Muscle of leg (tissue), 11 donors: Measurements from ENCODE around the gene URB2. TPM values are rescaled to one million over a fixed set of nuclear protein-coding genes. Genes with fewer than 3 reads are reported as not detected.
"Not testable (repeated sequence)": the region's sequence is repeated elsewhere in the genome, so short reads cannot be mapped to it uniquely, and the experiment has no call there.

Experiments
- DNase-seq: peaks from one replicate; pipeline ENCODE4 v3.0.0; 2013
- H3K27ac ChIP-seq: one replicate; pipeline ENCODE4 v1.5.1; 2013; ENCODE audit warnings: mild to moderate bottlenecking, low read length, control low read depth
- H3K27me3 ChIP-seq: one replicate; pipeline ENCODE4 v1.6.1; 2013; ENCODE audit warnings: low read length; ENCODE audit not compliant: control insufficient read depth, insufficient read depth
- H3K36me3 ChIP-seq: one replicate; pipeline ENCODE4 v1.6.1; 2013; ENCODE audit warnings: low read length; ENCODE audit not compliant: control insufficient read depth, insufficient read depth
- H3K4me1 ChIP-seq: one replicate; pipeline ENCODE4 v1.6.1; 2013; ENCODE audit warnings: low read length; ENCODE audit not compliant: control insufficient read depth, insufficient read depth
- H3K4me3 ChIP-seq: one replicate; pipeline ENCODE4 v1.5.1; 2013; ENCODE audit warnings: low read length, control low read depth
- H3K9me3 ChIP-seq: replicated peaks from 2 replicates; pipeline ENCODE4 v1.6.1; 2013; ENCODE audit warnings: low read depth, low read length; ENCODE audit not compliant: control insufficient read depth
- WGBS: methylation state at CpG from one replicate; pipeline ENCODE4 v1.1.5; 2013; ENCODE audit warnings: missing lambda C conversion rate; ENCODE audit not compliant: insufficient coverage; 5-methylcytosine and 5-hydroxymethylcytosine counted together
- polyA plus RNA-seq, 8 donors: library from polyadenylated mRNA; unstranded; fragments of 120-200 nt; gene quantifications; one replicate each; pipeline versions ENCODE4 v1.2.1 to v1.2.3, GENCODE V29; 2013; ENCODE audit warnings: inconsistent platforms in 1 of 8, low replicate concordance in 1 of 8; ENCODE audit not compliant: insufficient read length in 8 of 8, insufficient read depth in 1 of 8
- total RNA-seq: library from RNA; stranded (reverse); fragments of 120-200 nt; gene quantifications from one replicate; pipeline ENCODE4 v1.2.4, GENCODE V29; 2013

URB2 gene
- total and polyA plus RNA-seq, 9 donors, result 5.1 to 8.0 (median 6.0) TPM

DNA sequence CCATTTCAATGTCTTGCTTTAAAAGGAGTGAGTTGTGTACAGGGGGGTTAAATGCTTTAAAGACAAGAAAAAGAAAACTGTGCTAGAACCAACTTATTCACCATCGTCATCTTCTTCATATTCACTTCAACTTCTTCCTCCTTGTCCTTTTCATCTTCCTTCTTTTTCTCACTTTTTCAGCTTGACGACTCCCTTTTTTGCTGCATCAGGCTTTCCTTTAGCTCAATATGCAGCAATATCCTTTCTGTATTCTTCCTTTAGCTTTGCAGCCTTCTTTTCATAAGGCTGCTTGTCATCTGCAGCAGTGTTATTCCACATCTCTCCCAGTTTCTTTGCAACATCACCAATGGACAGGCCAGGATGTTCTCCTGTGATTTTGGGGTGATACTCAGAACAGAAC lies 79.1 kb downstream of the URB2 start:
- H3K27me3 ChIP-seq, H3K4me3 ChIP-seq, H3K4me1 ChIP-seq, H3K36me3 ChIP-seq, H3K9me3 ChIP-seq, DNase-seq, H3K27ac ChIP-seq: not testable (repeated sequence)
- WGBS, result 93% methylated on average over 2 of the region's 2 CpGs

DNA sequence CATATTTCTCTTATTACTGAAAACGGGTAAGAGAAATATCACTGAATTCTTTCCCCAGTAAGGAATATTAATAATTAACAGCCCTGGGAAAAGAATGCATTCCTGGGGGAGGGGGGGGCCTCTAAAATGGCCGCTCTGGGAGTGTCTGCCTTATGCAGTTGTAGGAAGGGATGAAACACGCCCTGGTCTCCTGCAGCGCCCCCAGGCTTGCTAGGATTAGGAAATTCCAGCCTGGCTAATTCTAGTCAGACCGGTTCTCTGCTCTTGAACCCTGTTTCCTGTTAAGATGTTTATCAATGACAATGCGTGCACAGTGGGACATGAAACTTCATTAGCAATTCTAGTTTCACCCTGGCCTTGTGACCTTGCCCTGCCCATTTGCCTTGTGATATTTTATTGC lies 81.1 kb downstream of the URB2 start:
- H3K9me3 ChIP-seq, DNase-seq, H3K4me3 ChIP-seq, H3K27ac ChIP-seq, H3K36me3 ChIP-seq, H3K4me1 ChIP-seq, H3K27me3 ChIP-seq: not testable (repeated sequence)
- WGBS, result 67% methylated on average over 3 of the region's 6 CpGs

DNA sequence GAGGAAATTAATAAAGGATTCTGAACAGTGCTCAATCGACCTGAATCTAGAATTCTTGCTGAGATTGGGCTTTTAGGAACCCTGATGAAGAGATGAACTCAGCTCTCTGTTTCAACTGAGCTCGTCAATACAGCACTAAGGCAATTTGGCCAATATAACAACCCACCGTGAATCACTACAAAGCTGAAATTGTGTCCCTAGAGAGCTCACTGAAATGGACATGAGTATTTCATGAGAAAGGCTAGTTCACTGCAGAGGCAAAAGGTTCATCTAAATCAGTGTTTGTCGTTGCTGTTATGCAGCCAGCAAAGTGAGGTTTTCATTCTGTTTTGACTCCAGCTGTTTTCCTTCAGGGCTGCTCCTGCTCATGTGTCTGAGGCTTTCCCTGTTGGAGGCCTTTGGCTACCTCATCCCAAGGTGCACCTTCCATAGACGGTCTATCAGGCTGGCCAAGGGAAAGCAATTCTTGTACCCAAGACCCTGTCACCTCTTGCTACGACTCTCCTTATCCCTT lies 83.5 kb downstream of the URB2 start:
- Histone ChIP-seq H3K27me3 (no peaks in the 10 kb centered on the region), H3K4me1 (no peaks in the 10 kb centered on the region), H3K27ac (no peak overlapping the region), H3K36me3 (no peaks in the 10 kb centered on the region), H3K9me3 (no peaks in the 10 kb centered on the region), H3K4me3 (no peak overlapping the region)
- WGBS, result 44% methylated on average over 1 of the region's 6 CpGs
- no peak for DNase-seq

Other genes with a start within 250 kb of the URB2 start
- gene ACTA1, start 192.2 kb upstream of the URB2 start, total RNA-seq, result 2,334 TPM
- gene ACTA1, start 192.2 kb upstream of the URB2 start, polyA plus RNA-seq, result over 10,000 TPM in 3 of 8 donors, 1,000 to 10,000 TPM in 5; 3,829 to 11,725 (median 9,016) TPM
- gene NUP133, start 117.9 kb upstream of the URB2 start, total RNA-seq, result 33.3 TPM
- 10 to 100 TPM; 22.9 to 31.2 (median 27.1) TPM for gene NUP133, start 117.9 kb upstream of the URB2 start, polyA plus RNA-seq
- 13.8 TPM for gene ABCB10, start 67.5 kb upstream of the URB2 start, total RNA-seq
- gene ABCB10, start 67.5 kb upstream of the URB2 start, polyA plus RNA-seq, result 10 to 100 TPM; 13.5 to 17.3 (median 14.8) TPM
- 8.7 TPM for gene TAF5L, start 125 bp upstream of the URB2 start, total RNA-seq
- 10 to 100 TPM; 10.5 to 13.7 (median 11.8) TPM for gene TAF5L, start 125 bp upstream of the URB2 start, polyA plus RNA-seq